Breast epithelium (tissue), 4 donors: ENCODE results near the gene FHIT. TPM values are rescaled to one million over a fixed set of nuclear protein-coding genes. Genes with fewer than 3 reads are reported as not detected.

Experiments
- DNase-seq, 2 donors: peaks; one replicate each; pipeline ENCODE4 v3.0.0-alpha.2; 2019; ENCODE audit warnings: low spot score in 2 of 2
- H3K27ac ChIP-seq, 2 donors: fragments of 200-600 bp; sonication (generic) in 1 of 2; one replicate each; pipeline ENCODE4 v1.5.1; 2016 to 2019; ENCODE audit warnings: mild to moderate bottlenecking in 1 of 2
- H3K27me3 ChIP-seq, 2 donors: fragments of 200-600 bp; sonication (generic) in 1 of 2; one replicate each; pipeline versions ENCODE4 v1.5.1 to v1.6.0; 2017 to 2019; ENCODE audit warnings: control low read depth in 1 of 2, mild to moderate bottlenecking in 1 of 2
- H3K36me3 ChIP-seq: fragments of 200-600 bp; one replicate; pipeline ENCODE4 v1.5.1; 2019
- H3K4me1 ChIP-seq, 2 donors: fragments of 200-600 bp; sonication (generic); one replicate each; pipeline ENCODE4 v1.5.1; 2016 to 2019; ENCODE audit warnings: control low read depth in 1 of 2
- H3K4me3 ChIP-seq, 3 donors: fragments of 200-600 bp; sonication (generic); 1 replicate in 2 of 3; 2 replicates in 1 of 3; pipeline ENCODE4 v1.5.1; 2016 to 2019; ENCODE audit warnings: mild to moderate bottlenecking in 3 of 3, moderate library complexity in 2 of 3
- H3K9me3 ChIP-seq, 2 donors: fragments of 200-600 bp; sonication (generic) in 1 of 2; one replicate each; pipeline ENCODE4 v1.5.1; 2016 to 2019; ENCODE audit warnings: control low read depth in 1 of 2
- POLR2A ChIP-seq: fragments of 450-650 bp; IDR thresholded peaks from one replicate; pipeline ENCODE4 v1.6.1; 2016; ENCODE audit warnings: antibody characterized with exemption, mild to moderate bottlenecking, moderate library complexity
- POLR2AphosphoS5 ChIP-seq, 3 donors: sonication (generic); formaldehyde crosslinking; IDR thresholded peaks; one replicate each; pipeline ENCODE4 v1.6.1; 2017; ENCODE audit warnings: antibody characterized with exemption in 3 of 3
- intact Hi-C: fragments of 100-400 bp; cut with DNase I; formaldehyde crosslinking; loops from one replicate; pipeline ENCODE4 v1.15.1; 2023; ENCODE audit warnings: low total_unique reads
- total RNA-seq, 3 donors: library from RNA; depleted of rRNA; stranded (reverse); fragments of >200 nt; gene quantifications; one replicate each; pipeline ENCODE4 v1.1.0, GENCODE V29; 2016
- TF ChIP-seq, protein P1 (sequence below), 3 donors: fragments of 450-650 bp; IDR thresholded peaks; one replicate each; pipeline ENCODE4 v1.5.1; 2016 to 2017; ENCODE audit warnings: antibody characterized with exemption in 3 of 3, mild to moderate bottlenecking in 3 of 3, moderate library complexity in 3 of 3

FHIT gene
- total RNA-seq, 3 donors from 2014 or later: 9.0 to 19.2 (median 17.7) TPM

- no peaks in the 10 kb centered on the region for H3K4me1 ChIP-seq
- no peak overlapping the region for H3K4me3 ChIP-seq
- TF ChIP-seq POLR2AphosphoS5 (IDR thresholded peaks at IDR 0.05): no peak
- no peak for TF ChIP-seq POLR2A
- TF ChIP-seq, protein P1, sequence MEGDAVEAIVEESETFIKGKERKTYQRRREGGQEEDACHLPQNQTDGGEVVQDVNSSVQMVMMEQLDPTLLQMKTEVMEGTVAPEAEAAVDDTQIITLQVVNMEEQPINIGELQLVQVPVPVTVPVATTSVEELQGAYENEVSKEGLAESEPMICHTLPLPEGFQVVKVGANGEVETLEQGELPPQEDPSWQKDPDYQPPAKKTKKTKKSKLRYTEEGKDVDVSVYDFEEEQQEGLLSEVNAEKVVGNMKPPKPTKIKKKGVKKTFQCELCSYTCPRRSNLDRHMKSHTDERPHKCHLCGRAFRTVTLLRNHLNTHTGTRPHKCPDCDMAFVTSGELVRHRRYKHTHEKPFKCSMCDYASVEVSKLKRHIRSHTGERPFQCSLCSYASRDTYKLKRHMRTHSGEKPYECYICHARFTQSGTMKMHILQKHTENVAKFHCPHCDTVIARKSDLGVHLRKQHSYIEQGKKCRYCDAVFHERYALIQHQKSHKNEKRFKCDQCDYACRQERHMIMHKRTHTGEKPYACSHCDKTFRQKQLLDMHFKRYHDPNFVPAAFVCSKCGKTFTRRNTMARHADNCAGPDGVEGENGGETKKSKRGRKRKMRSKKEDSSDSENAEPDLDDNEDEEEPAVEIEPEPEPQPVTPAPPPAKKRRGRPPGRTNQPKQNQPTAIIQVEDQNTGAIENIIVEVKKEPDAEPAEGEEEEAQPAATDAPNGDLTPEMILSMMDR (IDR thresholded peaks at IDR 0.05): no peak
- H3K27me3 ChIP-seq: no peaks in the 10 kb centered on the region
- H3K9me3 ChIP-seq: peaks cover 13 to 19% of the 10 kb centered on the region in 2 donors
- no peaks in the 10 kb centered on the region for H3K36me3 ChIP-seq
- intact Hi-C loops: no loop called here
- no peak for DNase-seq
- no peak overlapping the region for H3K27ac ChIP-seq
Observed at GRCh38 chr3:60781935-60782334, 469.3 kb downstream of the FHIT start.

GRCh38 chr3:60779637-60780036 lies 471.6 kb downstream of the FHIT start:
- Histone ChIP-seq H3K27me3 (no peaks in the 10 kb centered on the region), H3K36me3 (no peaks in the 10 kb centered on the region), H3K27ac (no peak overlapping the region), H3K4me3 (no peak overlapping the region), H3K4me1 (no peaks in the 10 kb centered on the region), H3K9me3 (peaks cover 13 to 19% of the 10 kb centered on the region in 2 donors)
- TF ChIP-seq POLR2AphosphoS5 (IDR thresholded peaks at IDR 0.05) (no peak), POLR2A (no peak)
- TF ChIP-seq, protein P1 (IDR thresholded peaks at IDR 0.05): no peak
- intact Hi-C loops: no loop called here
- DNase-seq: no peak

DNA sequence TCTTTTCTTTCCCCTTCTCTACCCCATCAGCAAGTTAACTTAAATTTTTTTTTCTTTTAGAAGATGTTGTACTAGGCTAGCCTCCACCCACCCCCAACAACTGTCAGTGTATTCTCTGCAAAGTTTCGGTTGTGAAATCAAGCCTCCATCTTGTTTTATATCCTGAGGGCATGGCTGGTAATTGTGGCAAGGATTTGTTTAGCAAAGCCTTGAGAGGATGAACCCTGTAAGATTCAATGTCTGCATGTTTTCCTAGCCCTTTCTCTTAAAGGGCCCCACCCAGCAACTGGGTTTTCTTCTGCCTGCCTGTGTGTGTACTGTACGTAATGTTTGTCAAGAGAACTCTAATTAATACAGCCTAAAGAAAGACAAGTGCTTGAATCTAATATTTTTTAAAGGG lies 475.3 kb downstream of the FHIT start:
- DNase-seq: peak in 1 of 2 donors; percentile 35
- no peaks in the 10 kb centered on the region for H3K36me3 ChIP-seq
- H3K27ac ChIP-seq: peak overlapping the region; percentile 73 to 80
- peak in 2 of 3 donors; percentile 30 to 35 for TF ChIP-seq POLR2AphosphoS5 (IDR thresholded peaks at IDR 0.05)
- no peak for TF ChIP-seq POLR2A
- H3K4me1 ChIP-seq: no peaks in the 10 kb centered on the region
- H3K4me3 ChIP-seq: no peak overlapping the region
- intact Hi-C loops: no loop called here
- no peaks in the 10 kb centered on the region for H3K27me3 ChIP-seq
- peaks cover 12 to 13% of the 10 kb centered on the region in 2 donors for H3K9me3 ChIP-seq

DNA sequence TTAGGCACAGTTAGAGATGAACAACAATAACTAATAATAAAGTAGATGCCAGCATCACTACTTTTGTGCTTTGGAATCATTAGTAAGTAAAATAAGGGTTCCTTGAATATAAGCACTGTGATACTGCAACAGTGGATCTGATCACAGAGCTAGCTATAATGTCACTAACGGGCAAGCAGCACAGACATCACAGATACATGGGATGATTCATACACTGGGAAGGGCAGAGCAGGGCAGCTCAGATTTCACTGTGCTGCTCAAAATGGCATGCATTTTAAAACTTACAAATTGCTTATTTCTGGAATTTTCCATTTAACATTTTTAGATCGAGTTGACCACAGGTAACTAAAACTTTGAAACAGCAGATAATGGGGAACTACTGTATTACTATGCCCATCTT lies 476.6 kb downstream of the FHIT start:
- no peak overlapping the region for H3K4me3 ChIP-seq
- intact Hi-C loops: no loop called here

DNA sequence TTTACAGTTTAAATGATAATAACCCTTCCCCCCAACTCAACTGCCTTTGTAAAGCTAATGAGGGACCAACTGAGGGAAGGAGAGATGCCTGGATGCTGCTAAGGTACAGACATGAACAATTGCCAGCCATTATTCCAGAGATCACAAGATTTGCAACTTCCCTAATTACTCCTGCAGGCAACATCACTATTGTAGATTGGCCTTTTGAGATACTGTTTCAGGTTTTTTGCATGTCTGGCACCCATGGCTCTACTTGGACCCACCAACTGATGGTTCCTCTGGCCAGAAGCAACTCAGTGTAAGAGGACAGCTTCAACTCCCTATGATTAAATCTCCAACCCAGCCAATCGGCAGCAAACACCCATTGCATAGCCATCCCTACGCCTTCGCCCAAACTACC lies 478.7 kb downstream of the FHIT start:
- H3K4me1 ChIP-seq: no peaks in the 10 kb centered on the region
- H3K27me3 ChIP-seq: no peaks in the 10 kb centered on the region
- TF ChIP-seq POLR2A (no peak), POLR2AphosphoS5 (IDR thresholded peaks at IDR 0.05) (no peak)
- TF ChIP-seq, protein P1 (IDR thresholded peaks at IDR 0.05): no peak
- no peak overlapping the region for H3K27ac ChIP-seq
- no peak for DNase-seq
- intact Hi-C loops: no loop called here
- H3K36me3 ChIP-seq: no peaks in the 10 kb centered on the region
- H3K9me3 ChIP-seq: no peaks in the 10 kb centered on the region
- no peak overlapping the region for H3K4me3 ChIP-seq

More for the DNA sequence above, 476.6 kb downstream of the FHIT start:
- no peak for DNase-seq
- Histone ChIP-seq H3K36me3 (no peaks in the 10 kb centered on the region), H3K27me3 (no peaks in the 10 kb centered on the region), H3K9me3 (peaks cover under 1% of the 10 kb centered on the region in 2 donors), H3K27ac (no peak overlapping the region), H3K4me1 (no peaks in the 10 kb centered on the region)
- TF ChIP-seq POLR2AphosphoS5 (IDR thresholded peaks at IDR 0.05): no peak
- no peak for TF ChIP-seq POLR2A
- TF ChIP-seq, protein P1 (IDR thresholded peaks at IDR 0.05): no peak

DNA sequence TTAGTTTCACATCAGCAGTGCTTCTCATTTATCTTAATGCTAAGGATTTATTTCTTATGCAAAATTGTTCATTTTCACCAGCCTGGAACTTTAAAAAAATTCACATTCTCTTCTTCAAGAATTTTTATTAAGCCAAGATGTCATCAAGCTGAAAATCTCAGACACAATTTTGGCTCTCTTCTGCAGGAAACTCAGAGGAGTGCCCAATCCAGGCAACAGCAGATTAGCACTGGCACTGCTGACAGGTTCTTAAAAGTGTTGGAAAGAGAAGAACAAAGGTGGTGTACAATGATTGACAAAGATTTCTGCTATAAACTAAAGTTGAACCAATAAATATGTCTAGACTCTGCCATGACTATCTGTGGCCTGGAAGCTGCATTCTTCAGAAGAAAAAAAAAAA lies 479.5 kb downstream of the FHIT start:
- H3K4me1 ChIP-seq: no peaks in the 10 kb centered on the region
- TF ChIP-seq, protein P1 (IDR thresholded peaks at IDR 0.05): no peak
- TF ChIP-seq POLR2AphosphoS5 (IDR thresholded peaks at IDR 0.05): no peak
- no peaks in the 10 kb centered on the region for H3K27me3 ChIP-seq
- H3K4me3 ChIP-seq: no peak overlapping the region
- peak overlapping the region in 1 of 2 donors; percentile 89 for H3K27ac ChIP-seq
- no peaks in the 10 kb centered on the region for H3K9me3 ChIP-seq
- intact Hi-C loops: no loop called here
- H3K36me3 ChIP-seq: no peaks in the 10 kb centered on the region
- no peak for DNase-seq
